Measurements from ENCODE around the gene AOPEP. TPM values are rescaled to one million over a fixed set of nuclear protein-coding genes. Genes with fewer than 3 reads are reported as not detected.
A peak's percentile ranks its signal among the peaks of the same experiment; 100 is the strongest.

AOPEP gene
- total and polyA plus RNA-seq, 2 of the 13 experiments (the other 11 are each of a cell fraction or from before 2014, with no cell fraction given), result 22.2 to 41.6 TPM

- TF ChIP-seq ZNF672 (CRISPR knock-in tag; IDR thresholded peaks at IDR 0.05) (no peak), ZNF614 (CRISPR knock-in tag; IDR thresholded peaks at IDR 0.05; ENCODE audit: borderline replicate concordance) (no peak), MED1 (CRISPR knock-in tag; IDR thresholded peaks at IDR 0.05) (peak; percentile 64), SP1 (IDR thresholded peaks at IDR 0.05) (no peak), SP1 (CRISPR knock-in tag; IDR thresholded peaks at IDR 0.05) (no peak), DMTF1 (CRISPR knock-in tag; IDR thresholded peaks at IDR 0.05) (no peak), EZH2 (conservative IDR thresholded peaks at IDR 0.05; ENCODE audit: low read depth, low read length) (no peak), DZIP1 (CRISPR knock-in tag; IDR thresholded peaks at IDR 0.05) (no peak; the same call in 1 of the 2 replicates), ZSCAN25 (CRISPR knock-in tag; IDR thresholded peaks at IDR 0.05) (no peak), ZNF556 (CRISPR knock-in tag; IDR thresholded peaks at IDR 0.05; ENCODE audit: borderline replicate concordance) (no peak), ZNF414 (CRISPR knock-in tag; IDR thresholded peaks at IDR 0.05) (no peak), ELF3 (CRISPR knock-in tag; IDR thresholded peaks at IDR 0.05) (no peak), ASH2L (IDR thresholded peaks at IDR 0.05; ENCODE audit: insufficient read length, low read depth, low read length) (peak; percentile 63), HOXA3 (CRISPR knock-in tag; IDR thresholded peaks at IDR 0.05) (peak; percentile 45), EP300 (IDR thresholded peaks at IDR 0.05; ENCODE audit: low read depth in 2 of 2, low read length in 2 of 2) (peak in 1 of 2 experiments; percentile 38; a peak in 1 of 4 replicates), EP300 (CRISPR knock-in tag; IDR thresholded peaks at IDR 0.05; ENCODE audit: borderline replicate concordance) (no peak), ZXDC (CRISPR knock-in tag; IDR thresholded peaks at IDR 0.05) (no peak)
These were observed 278.1 kb downstream of the AOPEP start (continued) for GRCh38 chr9:95004411-95005277.
